Measurements from ENCODE around the gene MAP3K8.
"Not testable (repeated sequence)": the region's sequence is repeated elsewhere in the genome, so short reads cannot be mapped to it uniquely, and the experiment has no call there.

The MAP3K8 gene

GRCh38 chr10:30453764-30454527, 20.0 kb downstream of the MAP3K8 start:
- no peak for DNase-seq

- DNase-seq = no peak
Measured at GRCh38 chr10:30454744-30455510, 20.9 kb downstream of the MAP3K8 start.

GRCh38 chr10:30455816-30456215, 21.8 kb downstream of the MAP3K8 start:
- no peak for DNase-seq

GRCh38 chr10:30456266-30456665, 22.3 kb downstream of the MAP3K8 start:
- DNase-seq = no peak

- no peak for DNase-seq
Measured at GRCh38 chr10:30459283-30459682, 25.3 kb downstream of the MAP3K8 start.

- DNase-seq = no peak
Measured at GRCh38 chr10:30460121-30460520, 26.1 kb downstream of the MAP3K8 start.

GRCh38 chr10:30462513-30462912, 28.5 kb downstream of the MAP3K8 start:
- DNase-seq = no peak

GRCh38 chr10:30463944-30464451, 30.0 kb downstream of the MAP3K8 start:
- no peak for DNase-seq

- DNase-seq = no peak
Measured at GRCh38 chr10:30464675-30465074, 30.7 kb downstream of the MAP3K8 start.

GRCh38 chr10:30466445-30466844, 32.5 kb downstream of the MAP3K8 start:
- no peak for DNase-seq

- no peak for DNase-seq
Measured at GRCh38 chr10:30467651-30468338, 33.8 kb downstream of the MAP3K8 start.

GRCh38 chr10:30472414-30473155, 38.6 kb downstream of the MAP3K8 start:
- no peak for DNase-seq

- not testable (repeated sequence) for DNase-seq
Measured at GRCh38 chr10:30475515-30475914, 41.5 kb downstream of the MAP3K8 start.

- DNase-seq = no peak
Measured at GRCh38 chr10:30476511-30477155, 42.6 kb downstream of the MAP3K8 start.

- not testable (repeated sequence) for DNase-seq
Measured at GRCh38 chr10:30479513-30479912, 45.5 kb downstream of the MAP3K8 start.

- DNase-seq = no peak
Measured at GRCh38 chr10:30481603-30482002, 47.6 kb downstream of the MAP3K8 start.

GRCh38 chr10:30488316-30488715, 54.3 kb downstream of the MAP3K8 start:
- DNase-seq = no peak

- DNase-seq = no peak
Measured at GRCh38 chr10:30489346-30489745, 55.4 kb downstream of the MAP3K8 start.

GRCh38 chr10:30490289-30491000, 56.5 kb downstream of the MAP3K8 start:
- no peak for DNase-seq

- no peak for DNase-seq
Measured at GRCh38 chr10:30491204-30491915, 57.4 kb downstream of the MAP3K8 start.
